Panc1 (cell line): ENCODE data around the gene EEF1A2. TPM values are rescaled to one million over a fixed set of nuclear protein-coding genes. Genes with fewer than 3 reads are reported as not detected.

Source experiments
- ATAC-seq: fragments of 200-7000 bp; cut with Tn5 transposase; 2 replicates; pipeline ENCODE4 v1.9.1; 2020; ENCODE audit warnings: mild to moderate bottlenecking, moderate library complexity
- BruUV-seq: library from RNA; stranded (reverse); fragments of 400-500 nt; replicated peaks from 2 replicates; lab custom pipeline; 2021; lab: Mats Ljungman, UMichigan
- CTCF ChIA-PET: fragments of 300-600 bp; sonication (Branson Sonifier 250); formaldehyde crosslinking; loops from one replicate; lab custom pipeline; 2022; ENCODE audit warnings: antibody characterized with exemption; lab: Charles Lee
- POLR2A ChIA-PET: fragments of 300-600 bp; sonication (Branson Sonifier 250); formaldehyde crosslinking; loops from one replicate; lab custom pipeline; 2022; ENCODE audit warnings: antibody characterized with exemption; lab: Charles Lee
- DNase-seq: peaks from one replicate; pipeline ENCODE4 v3.0.0-alpha.2; 2010; ENCODE audit warnings: low read depth, low spot score
- H3K27ac ChIP-seq: 2 replicates; pipeline ENCODE4 v1.5.1; 2011; ENCODE audit warnings: mild to moderate bottlenecking, low read length, inconsistent platforms
- H3K27me3 ChIP-seq: fragments of 200-500 bp; sonication (Bioruptor generic); 2 replicates; pipeline ENCODE4 v1.6.0; 2014; ENCODE audit warnings: low read length, inconsistent platforms; ENCODE audit not compliant: control insufficient read depth, insufficient read depth
- H3K36me3 ChIP-seq: fragments of 200-500 bp; sonication (Bioruptor generic); 2 replicates; pipeline ENCODE4 v1.5.1; 2014; ENCODE audit warnings: inconsistent platforms, mild to moderate bottlenecking, low read length, moderate library complexity; ENCODE audit not compliant: control insufficient read depth, insufficient read depth
- H3K4me1 ChIP-seq: 2 replicates; pipeline ENCODE4 v1.5.1; 2011; ENCODE audit warnings: inconsistent platforms, mild to moderate bottlenecking, low read length, moderate library complexity; ENCODE audit not compliant: control insufficient read depth, insufficient read depth
- H3K4me3 ChIP-seq, 2 experiments: 2 replicates each; pipeline ENCODE4 v1.5.1; 2011 to 2012; ENCODE audit warnings: low read depth in 2 of 2, low read length in 2 of 2, mild to moderate bottlenecking in 2 of 2, inconsistent platforms in 1 of 2, moderate library complexity in 1 of 2
- H3K9me3 ChIP-seq: fragments of 200-500 bp; sonication (Bioruptor generic); 2 replicates; pipeline ENCODE4 v1.5.1; 2014; ENCODE audit warnings: low read depth, mild to moderate bottlenecking, inconsistent platforms, low read length, moderate library complexity; ENCODE audit not compliant: control insufficient read depth, insufficient read depth
- POLR2AphosphoS5 ChIP-seq: IDR thresholded peaks from 2 replicates; pipeline ENCODE4 v1.6.1; 2012; ENCODE audit warnings: mild to moderate bottlenecking, low read depth, low read length, moderate library complexity
- SIN3A ChIP-seq: IDR thresholded peaks from 2 replicates; pipeline ENCODE4 v1.6.1; 2012; ENCODE audit warnings: low read depth, mild to moderate bottlenecking, low read length, moderate library complexity, borderline replicate concordance; ENCODE audit not compliant: insufficient read depth
- TCF7L2 ChIP-seq: IDR thresholded peaks from 2 replicates; pipeline ENCODE4 v1.6.1; 2011; ENCODE audit warnings: mild to moderate bottlenecking, low read depth, low read length, inconsistent platforms
- in situ Hi-C: cut with HindIII; loops from 2 replicates; pipeline ENCODE4 v1.10.0; 2016; ENCODE audit warnings: low sequenced_read_pairs, low pct_unique_long_range_greater_than_20kb
- intact Hi-C: fragments of 100-400 bp; cut with micrococcal nuclease; formaldehyde crosslinking; loops from one replicate; pipeline ENCODE4 v1.10.0; 2022; ENCODE audit not compliant: unreplicated experiment
- total RNA-seq: library from RNA; stranded (reverse); gene quantifications from one replicate; pipeline ENCODE4 v1.2.1, GENCODE V29; 2021; ENCODE audit not compliant: unreplicated experiment
- TF ChIP-seq, protein P1 (sequence below): fragments of 450-650 bp; IDR thresholded peaks from 2 replicates; pipeline ENCODE4 v1.5.1; 2017; ENCODE audit warnings: mild to moderate bottlenecking
- TF ChIP-seq, protein P2 (sequence below), 2 experiments: IDR thresholded peaks; 2 replicates each; pipeline ENCODE4 v1.6.1; 2011 to 2012; ENCODE audit warnings: low read depth in 2 of 2, control low read depth in 1 of 2, low read length in 1 of 2, mild to moderate bottlenecking in 1 of 2, moderate library complexity in 1 of 2; ENCODE audit not compliant: insufficient read depth in 1 of 2

The EEF1A2 gene
- total RNA-seq, 1 experiment from 2014 or later, result 178 TPM

DNA sequence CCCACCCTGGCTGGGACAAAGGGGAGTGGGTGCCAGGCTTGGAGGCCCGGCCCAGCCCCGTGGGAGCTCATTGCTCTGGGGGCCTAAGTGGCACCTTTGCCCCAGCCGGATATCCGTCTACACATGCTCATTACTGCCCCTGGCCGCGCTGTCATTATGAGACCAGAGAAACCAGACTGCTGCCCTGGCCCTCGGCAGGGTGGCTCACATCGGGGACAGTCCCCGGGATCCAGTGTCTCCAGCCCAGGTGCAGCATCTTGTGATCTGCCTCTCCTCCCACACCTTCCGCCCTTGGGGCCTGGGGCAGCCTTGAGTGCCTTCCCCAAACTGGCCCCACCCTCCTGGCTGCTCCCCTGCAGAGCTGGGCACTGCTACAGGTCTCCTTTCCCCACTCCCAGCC, 43.8 kb upstream of the EEF1A2 start:
- TF ChIP-seq, protein P1, sequence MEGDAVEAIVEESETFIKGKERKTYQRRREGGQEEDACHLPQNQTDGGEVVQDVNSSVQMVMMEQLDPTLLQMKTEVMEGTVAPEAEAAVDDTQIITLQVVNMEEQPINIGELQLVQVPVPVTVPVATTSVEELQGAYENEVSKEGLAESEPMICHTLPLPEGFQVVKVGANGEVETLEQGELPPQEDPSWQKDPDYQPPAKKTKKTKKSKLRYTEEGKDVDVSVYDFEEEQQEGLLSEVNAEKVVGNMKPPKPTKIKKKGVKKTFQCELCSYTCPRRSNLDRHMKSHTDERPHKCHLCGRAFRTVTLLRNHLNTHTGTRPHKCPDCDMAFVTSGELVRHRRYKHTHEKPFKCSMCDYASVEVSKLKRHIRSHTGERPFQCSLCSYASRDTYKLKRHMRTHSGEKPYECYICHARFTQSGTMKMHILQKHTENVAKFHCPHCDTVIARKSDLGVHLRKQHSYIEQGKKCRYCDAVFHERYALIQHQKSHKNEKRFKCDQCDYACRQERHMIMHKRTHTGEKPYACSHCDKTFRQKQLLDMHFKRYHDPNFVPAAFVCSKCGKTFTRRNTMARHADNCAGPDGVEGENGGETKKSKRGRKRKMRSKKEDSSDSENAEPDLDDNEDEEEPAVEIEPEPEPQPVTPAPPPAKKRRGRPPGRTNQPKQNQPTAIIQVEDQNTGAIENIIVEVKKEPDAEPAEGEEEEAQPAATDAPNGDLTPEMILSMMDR, result no peak
- TF ChIP-seq TCF7L2, result no peak
- TF ChIP-seq, protein P2, sequence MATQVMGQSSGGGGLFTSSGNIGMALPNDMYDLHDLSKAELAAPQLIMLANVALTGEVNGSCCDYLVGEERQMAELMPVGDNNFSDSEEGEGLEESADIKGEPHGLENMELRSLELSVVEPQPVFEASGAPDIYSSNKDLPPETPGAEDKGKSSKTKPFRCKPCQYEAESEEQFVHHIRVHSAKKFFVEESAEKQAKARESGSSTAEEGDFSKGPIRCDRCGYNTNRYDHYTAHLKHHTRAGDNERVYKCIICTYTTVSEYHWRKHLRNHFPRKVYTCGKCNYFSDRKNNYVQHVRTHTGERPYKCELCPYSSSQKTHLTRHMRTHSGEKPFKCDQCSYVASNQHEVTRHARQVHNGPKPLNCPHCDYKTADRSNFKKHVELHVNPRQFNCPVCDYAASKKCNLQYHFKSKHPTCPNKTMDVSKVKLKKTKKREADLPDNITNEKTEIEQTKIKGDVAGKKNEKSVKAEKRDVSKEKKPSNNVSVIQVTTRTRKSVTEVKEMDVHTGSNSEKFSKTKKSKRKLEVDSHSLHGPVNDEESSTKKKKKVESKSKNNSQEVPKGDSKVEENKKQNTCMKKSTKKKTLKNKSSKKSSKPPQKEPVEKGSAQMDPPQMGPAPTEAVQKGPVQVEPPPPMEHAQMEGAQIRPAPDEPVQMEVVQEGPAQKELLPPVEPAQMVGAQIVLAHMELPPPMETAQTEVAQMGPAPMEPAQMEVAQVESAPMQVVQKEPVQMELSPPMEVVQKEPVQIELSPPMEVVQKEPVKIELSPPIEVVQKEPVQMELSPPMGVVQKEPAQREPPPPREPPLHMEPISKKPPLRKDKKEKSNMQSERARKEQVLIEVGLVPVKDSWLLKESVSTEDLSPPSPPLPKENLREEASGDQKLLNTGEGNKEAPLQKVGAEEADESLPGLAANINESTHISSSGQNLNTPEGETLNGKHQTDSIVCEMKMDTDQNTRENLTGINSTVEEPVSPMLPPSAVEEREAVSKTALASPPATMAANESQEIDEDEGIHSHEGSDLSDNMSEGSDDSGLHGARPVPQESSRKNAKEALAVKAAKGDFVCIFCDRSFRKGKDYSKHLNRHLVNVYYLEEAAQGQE (IDR thresholded peaks at IDR 0.05; ENCODE audit: insufficient read depth in 1 of 2, low read depth in 2 of 2, low read length in 1 of 2), result no peak
- TF ChIP-seq POLR2AphosphoS5, result no peak
- TF ChIP-seq SIN3A, result no peak
- Histone ChIP-seq H3K9me3 (no peaks in the 10 kb centered on the region), H3K27me3 (no peaks in the 10 kb centered on the region), H3K36me3 (no peaks in the 10 kb centered on the region), H3K27ac (no peak overlapping the region), H3K4me3 (no peak overlapping the region), H3K4me1 (peaks cover 4% of the 10 kb centered on the region; the same call in 1 of the 2 replicates)
- ChIA-PET POLR2A (interaction anchor here (0.6 kb wide), 1 partner anchor 41 kb away, joined by 4 read pairs; no protein-coding TSS in a partner anchor), CTCF (no interaction called here)
- intact Hi-C loops, result no loop called here
- no peak for ATAC-seq
- no peak for DNase-seq
- BruUV-seq, result no TSS peak
- in situ Hi-C loops, result no loop called here

DNA sequence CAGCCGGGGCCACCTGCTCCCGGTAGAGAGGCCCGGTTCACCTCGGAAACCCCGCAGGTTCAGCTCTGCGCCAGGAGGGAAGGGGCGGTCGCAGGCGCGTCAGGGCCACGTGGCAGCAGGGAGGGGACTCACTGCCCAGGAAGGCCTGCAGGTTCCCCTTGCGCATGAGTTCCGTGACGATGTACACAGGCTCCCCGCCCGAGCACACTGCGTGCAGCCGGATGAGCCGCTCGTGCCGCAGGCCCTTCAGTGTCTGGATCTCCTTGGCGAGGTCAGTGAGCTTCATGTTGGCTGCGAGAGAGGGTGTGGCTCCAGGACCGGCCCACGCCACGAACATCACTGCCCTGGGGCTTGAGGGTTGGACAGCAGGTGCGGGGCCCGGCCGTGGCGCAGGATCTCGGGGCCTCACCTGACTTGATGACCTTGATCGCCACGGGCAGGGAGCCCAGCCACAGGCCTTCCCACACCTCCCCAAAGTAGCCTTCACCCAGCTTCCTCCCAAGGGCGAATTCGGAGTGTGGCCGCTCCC, 43.2 kb upstream of the EEF1A2 start:
- ChIA-PET CTCF (interaction anchor here (0.6 kb wide), 1 partner anchor 90 kb away, joined by 4 read pairs; no protein-coding TSS in a partner anchor), POLR2A (interaction anchor here (0.6 kb wide), 1 partner anchor 42 kb away, joined by 4 read pairs; no protein-coding TSS in a partner anchor)
- DNase-seq, result no peak
- Histone ChIP-seq H3K4me3 (no peak overlapping the region), H3K27ac (no peak overlapping the region), H3K9me3 (no peaks in the 10 kb centered on the region), H3K4me1 (peaks cover 8% of the 10 kb centered on the region), H3K36me3 (no peaks in the 10 kb centered on the region), H3K27me3 (no peaks in the 10 kb centered on the region)
- intact Hi-C loops (no loop called here), in situ Hi-C loops (no loop called here)
- TF ChIP-seq, protein P1, result no peak
- no peak for TF ChIP-seq TCF7L2
- no peak for TF ChIP-seq SIN3A
- TF ChIP-seq, protein P2 (IDR thresholded peaks at IDR 0.05; ENCODE audit: insufficient read depth in 1 of 2, low read depth in 2 of 2, low read length in 1 of 2), result no peak
- TF ChIP-seq POLR2AphosphoS5, result no peak
- no peak for ATAC-seq
- BruUV-seq, result no TSS peak
